ENCODE measurements around the gene OSBPL2. TPM values are rescaled to one million over a fixed set of nuclear protein-coding genes. Genes with fewer than 3 reads are reported as not detected.

OSBPL2 gene
- total and polyA plus RNA-seq, 9 of the 15 experiments (the other 6 are each of a cell fraction or from before 2014, with no cell fraction given) = 2.5 to 25.6 (median 14.1) TPM

DNA sequence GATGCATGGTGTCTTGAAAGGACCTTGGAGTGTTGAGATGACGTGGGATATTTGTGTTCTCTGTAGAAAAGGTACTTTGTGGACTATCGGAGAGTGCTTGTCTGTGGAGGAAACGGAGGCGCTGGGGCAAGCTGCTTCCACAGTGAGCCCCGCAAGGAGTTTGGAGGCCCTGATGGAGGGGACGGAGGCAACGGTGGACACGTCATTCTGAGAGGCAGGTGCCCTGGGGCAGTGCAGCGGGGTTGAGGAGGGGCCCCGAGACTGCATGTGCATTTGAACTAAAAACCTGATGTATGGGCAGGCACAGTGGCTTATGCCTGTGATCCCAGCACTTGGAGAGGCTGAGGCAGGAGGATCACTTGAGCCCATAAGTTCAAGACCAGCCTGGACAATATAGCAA, 42.6 kb upstream of the OSBPL2 start:
- no peak overlapping the region for H3K4me2 ChIP-seq (ENCODE audit: insufficient read depth, low read length)
- FAIRE-seq = no peak
- CTCF ChIA-PET (ENCODE audit: low intra/inter-chr PET ratio) = no interaction called here
- peaks cover 14% of the 10 kb centered on the region for H3K79me2 ChIP-seq (ENCODE audit: control insufficient read depth, insufficient read depth, low read length)
- no TSS peak for BruUV-seq (replicated peaks)
- 91% methylated on average over 9 of the region's 10 CpGs for WGBS (ENCODE audit: insufficient coverage, low coverage, missing lambda C conversion rate)
- H3K27me3 ChIP-seq (ENCODE audit: control insufficient read depth in 2 of 2, insufficient read depth in 2 of 2, low read length in 2 of 2) = no peaks in the 10 kb centered on the region
- no peaks in the 10 kb centered on the region for H3K9me3 ChIP-seq (replicated peaks; ENCODE audit: control insufficient read depth, insufficient read depth, low read depth, low read length)
- peaks cover 0 to 3% of the 10 kb centered on the region in 2 experiments; a peak in 1 of 5 replicates for H3K4me1 ChIP-seq (replicated peaks in 1 of 2; ENCODE audit: control insufficient read depth in 2 of 2, insufficient read depth in 2 of 2, low read length in 2 of 2)
- intact Hi-C loops (cut with micrococcal nuclease) (no loop called here), in situ Hi-C loops (cut with MboI) (no loop called here)
- H4K20me1 ChIP-seq (replicated peaks; ENCODE audit: control insufficient read depth, insufficient read depth, low read length) = peaks cover 8% of the 10 kb centered on the region; the same call in 1 of the 2 replicates
- no peak overlapping the region for H3K4me3 ChIP-seq
- H3K27ac ChIP-seq (ENCODE audit: extremely low read depth, low read depth, low read length) = no peak overlapping the region
- H3K9ac ChIP-seq (ENCODE audit: insufficient read depth in 1 of 2, low read depth in 2 of 2, low read length in 2 of 2) = no peak overlapping the region
- POLR2A ChIA-PET = interaction anchor here (1.1 kb wide), 1 partner anchor 13 kb away, joined by 3 read pairs; no protein-coding TSS in a partner anchor
- no peak for ATAC-seq
- H3K9me1 ChIP-seq (ENCODE audit: control insufficient read depth, insufficient read depth, low read length) = no peaks in the 10 kb centered on the region
- peaks cover 86% of the 10 kb centered on the region; the same call in 2 of the 3 replicates for H3K36me3 ChIP-seq (ENCODE audit: control insufficient read depth, insufficient read depth, low read length)
- no peak for DNase-seq (ENCODE audit: extremely low read depth in 1 of 4, low spot score in 3 of 4)
- H2AFZ ChIP-seq (ENCODE audit: low read depth, low read length) = no peak overlapping the region
- no peak for TF ChIP-seq EP300 (IDR thresholded peaks at IDR 0.05; ENCODE audit: low read length)
- TF ChIP-seq PURB (CRISPR knock-in tag; IDR thresholded peaks at IDR 0.05; ENCODE audit: low read depth) = no peak
- TF ChIP-seq JUND (IDR thresholded peaks at IDR 0.05; ENCODE audit: borderline replicate concordance, low read depth, low read length) = no peak
- no peak for TF ChIP-seq JUND (tag; IDR thresholded peaks at IDR 0.05; ENCODE audit: borderline replicate concordance, low read depth, low read length)
- no peak for TF ChIP-seq IRF2 (CRISPR knock-in tag; IDR thresholded peaks at IDR 0.05)
- no peak for TF ChIP-seq ZEB2 (IDR thresholded peaks at IDR 0.05)
- no peak for TF ChIP-seq PREB (CRISPR knock-in tag; IDR thresholded peaks at IDR 0.05)
- no peak for TF ChIP-seq RB1 (IDR thresholded peaks at IDR 0.05; ENCODE audit: low read depth)
- no peak for TF ChIP-seq NFIC (IDR thresholded peaks at IDR 0.05)
- no peak for TF ChIP-seq MITF (IDR thresholded peaks at IDR 0.05)
- TF ChIP-seq, protein P1, sequence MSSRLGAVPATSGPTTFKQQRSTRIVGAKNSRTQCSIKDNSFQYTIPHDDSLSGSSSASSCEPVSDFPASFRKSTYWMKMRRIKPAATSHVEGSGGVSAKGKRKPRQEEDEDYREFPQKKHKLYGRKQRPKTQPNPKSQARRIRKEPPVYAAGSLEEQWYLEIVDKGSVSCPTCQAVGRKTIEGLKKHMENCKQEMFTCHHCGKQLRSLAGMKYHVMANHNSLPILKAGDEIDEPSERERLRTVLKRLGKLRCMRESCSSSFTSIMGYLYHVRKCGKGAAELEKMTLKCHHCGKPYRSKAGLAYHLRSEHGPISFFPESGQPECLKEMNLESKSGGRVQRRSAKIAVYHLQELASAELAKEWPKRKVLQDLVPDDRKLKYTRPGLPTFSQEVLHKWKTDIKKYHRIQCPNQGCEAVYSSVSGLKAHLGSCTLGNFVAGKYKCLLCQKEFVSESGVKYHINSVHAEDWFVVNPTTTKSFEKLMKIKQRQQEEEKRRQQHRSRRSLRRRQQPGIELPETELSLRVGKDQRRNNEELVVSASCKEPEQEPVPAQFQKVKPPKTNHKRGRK (tag; IDR thresholded peaks at IDR 0.05) = no peak
- no peak for TF ChIP-seq KLF6 (CRISPR knock-in tag; IDR thresholded peaks at IDR 0.05; ENCODE audit: borderline replicate concordance)
- TF ChIP-seq RCOR1 (IDR thresholded peaks at IDR 0.05; ENCODE audit: borderline replicate concordance in 1 of 2, low read depth in 2 of 2, low read length in 2 of 2) = no peak
- TF ChIP-seq NR0B1 (IDR thresholded peaks at IDR 0.05; ENCODE audit: partially characterized antibody) = no peak
- no peak for TF ChIP-seq HNRNPH1 (optimal IDR thresholded peaks at IDR 0.05; ENCODE audit: low read depth, low read length)
- TF ChIP-seq, protein P2, sequence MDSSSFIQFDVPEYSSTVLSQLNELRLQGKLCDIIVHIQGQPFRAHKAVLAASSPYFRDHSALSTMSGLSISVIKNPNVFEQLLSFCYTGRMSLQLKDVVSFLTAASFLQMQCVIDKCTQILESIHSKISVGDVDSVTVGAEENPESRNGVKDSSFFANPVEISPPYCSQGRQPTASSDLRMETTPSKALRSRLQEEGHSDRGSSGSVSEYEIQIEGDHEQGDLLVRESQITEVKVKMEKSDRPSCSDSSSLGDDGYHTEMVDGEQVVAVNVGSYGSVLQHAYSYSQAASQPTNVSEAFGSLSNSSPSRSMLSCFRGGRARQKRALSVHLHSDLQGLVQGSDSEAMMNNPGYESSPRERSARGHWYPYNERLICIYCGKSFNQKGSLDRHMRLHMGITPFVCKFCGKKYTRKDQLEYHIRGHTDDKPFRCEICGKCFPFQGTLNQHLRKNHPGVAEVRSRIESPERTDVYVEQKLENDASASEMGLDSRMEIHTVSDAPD (CRISPR knock-in tag; IDR thresholded peaks at IDR 0.05) = no peak
- no peak for TF ChIP-seq ZNF444 (CRISPR knock-in tag; IDR thresholded peaks at IDR 0.05)
- no peak for TF ChIP-seq PHB2 (IDR thresholded peaks at IDR 0.05; ENCODE audit: low read depth)

Data from K562 (cell line).